ENCODE results near the gene TP53TG3D. TPM values are rescaled to one million over a fixed set of nuclear protein-coding genes. Genes with fewer than 3 reads are reported as not detected.
"Not testable (repeated sequence)": the region's sequence is repeated elsewhere in the genome, so short reads cannot be mapped to it uniquely, and the experiment has no call there.

Gene TP53TG3D
- total RNA-seq, result 1 to 10 TPM in 1 of 4 donors, under 1 TPM in 1, not detected in 2; 0.91 to 3.8 TPM

- H3K36me3 ChIP-seq; intact Hi-C loops (cut with DNase I; ENCODE audit: low total_unique reads); H3K9me3 ChIP-seq; H3K4me1 ChIP-seq; H3K27me3 ChIP-seq; DNase-seq; H3K27ac ChIP-seq; H3K4me3 ChIP-seq: not testable (repeated sequence)
Observed at GRCh38 chr16:32252986-32253385, at the start of gene TP53TG3D. TP53TG3D (plus strand) TSS chr16:32253286; CDS start chr16:32253354, 68 bp downstream.

GRCh38 chr16:32253507-32253906 is 421 bp downstream of the TP53TG3D start:
- DNase-seq; H3K4me1 ChIP-seq; H3K36me3 ChIP-seq; H3K27me3 ChIP-seq; intact Hi-C loops (cut with DNase I; ENCODE audit: low total_unique reads); H3K4me3 ChIP-seq; H3K9me3 ChIP-seq; H3K27ac ChIP-seq: not testable (repeated sequence)

DNA sequence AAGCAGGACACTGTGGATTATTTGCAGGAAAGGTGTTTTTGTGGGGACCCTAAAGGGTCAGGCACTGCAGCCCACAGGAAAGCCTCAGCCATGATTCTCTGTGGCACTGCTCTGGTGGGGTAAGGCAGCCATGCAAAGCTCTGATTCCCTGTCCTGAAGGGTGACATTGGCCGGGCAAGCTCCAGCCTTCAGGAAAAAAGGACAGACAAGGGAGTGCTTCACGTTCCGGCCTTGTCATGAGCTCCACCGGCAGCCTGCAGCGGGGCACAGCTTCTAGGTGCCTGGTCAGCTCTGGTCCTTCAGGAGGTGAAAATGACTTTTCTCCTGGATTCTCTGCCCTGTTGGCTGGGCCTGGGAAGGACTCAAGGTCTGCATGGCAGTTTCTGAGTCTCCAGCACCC is 8.4 kb downstream of the TP53TG3D start:
- intact Hi-C loops (cut with DNase I; ENCODE audit: low total_unique reads); H3K36me3 ChIP-seq; H3K27me3 ChIP-seq; H3K27ac ChIP-seq; H3K4me3 ChIP-seq; DNase-seq; H3K9me3 ChIP-seq; H3K4me1 ChIP-seq: not testable (repeated sequence)

DNA sequence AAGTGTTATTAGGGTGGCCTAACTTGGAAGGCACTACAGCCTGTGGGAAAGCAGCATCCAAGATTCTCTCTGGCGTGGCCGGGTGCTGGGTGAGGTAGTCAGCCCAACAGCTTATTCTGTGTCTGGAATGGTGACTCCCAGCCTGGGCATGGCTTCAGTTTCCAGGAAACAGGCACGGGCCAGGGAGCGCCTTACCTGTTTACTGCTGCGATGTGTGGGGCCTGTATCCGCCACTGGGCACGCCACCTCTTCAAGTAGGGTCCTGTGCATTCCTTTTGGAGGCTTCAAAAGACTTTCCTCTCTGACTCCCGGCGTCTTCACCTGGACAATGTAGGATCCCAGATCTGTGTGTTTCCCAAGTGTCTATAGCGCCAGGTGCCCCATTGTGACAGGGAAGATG is 10.5 kb downstream of the TP53TG3D start:
- H3K27ac ChIP-seq; DNase-seq; H3K27me3 ChIP-seq; H3K4me3 ChIP-seq; H3K4me1 ChIP-seq; intact Hi-C loops (cut with DNase I; ENCODE audit: low total_unique reads); H3K36me3 ChIP-seq; H3K9me3 ChIP-seq: not testable (repeated sequence)

GRCh38 chr16:32281910-32282309 is 28.8 kb downstream of the TP53TG3D start:
- H3K4me3 ChIP-seq; DNase-seq; H3K27ac ChIP-seq; intact Hi-C loops (cut with DNase I; ENCODE audit: low total_unique reads); H3K36me3 ChIP-seq; H3K4me1 ChIP-seq; H3K9me3 ChIP-seq; H3K27me3 ChIP-seq: not testable (repeated sequence)

DNA sequence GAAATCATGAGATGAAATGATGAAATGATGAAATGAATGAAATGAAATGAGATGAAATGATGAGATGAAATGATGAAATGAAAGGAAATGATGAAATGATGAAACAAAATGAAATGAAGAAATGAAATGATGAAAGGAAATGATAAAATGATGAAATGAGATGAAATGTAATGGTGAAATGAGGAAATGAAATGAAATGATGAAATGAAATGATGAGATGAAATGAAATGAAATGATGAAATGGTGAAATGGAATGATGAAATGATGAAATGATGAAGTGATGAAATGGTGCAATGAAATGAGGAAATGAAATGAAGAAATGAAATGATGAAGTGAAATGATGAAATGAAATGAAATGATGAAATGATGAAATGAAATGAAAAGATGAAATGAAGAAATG is 29.9 kb downstream of the TP53TG3D start:
- H3K36me3 ChIP-seq; H3K27me3 ChIP-seq; H3K27ac ChIP-seq; H3K4me1 ChIP-seq; H3K9me3 ChIP-seq; H3K4me3 ChIP-seq; intact Hi-C loops (cut with DNase I; ENCODE audit: low total_unique reads); DNase-seq: not testable (repeated sequence)

DNA sequence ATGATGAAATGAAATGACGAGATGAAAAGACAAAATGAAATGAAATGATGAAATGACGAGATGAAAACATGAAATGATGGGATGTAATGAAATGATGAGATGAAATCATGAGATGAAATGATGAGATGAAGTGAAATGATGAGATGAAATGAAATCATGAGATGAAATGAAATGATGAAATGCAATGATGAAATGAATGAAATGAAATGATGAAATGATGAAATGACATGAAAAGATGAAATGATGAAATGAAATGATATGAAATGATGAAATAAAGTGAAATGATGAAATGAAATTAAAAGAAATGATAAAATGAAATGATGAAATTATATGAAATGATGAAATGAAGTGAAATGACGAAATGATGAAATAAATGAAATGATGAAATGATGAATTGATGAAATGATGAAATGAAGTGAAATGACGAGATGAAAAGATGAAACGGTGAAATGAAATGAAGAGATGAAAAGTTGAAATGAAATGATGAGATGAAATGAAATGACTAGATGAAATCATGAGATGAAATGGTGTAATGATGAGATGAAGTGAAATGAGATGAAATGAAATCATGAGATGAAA is 30.9 kb downstream of the TP53TG3D start:
- H3K27me3 ChIP-seq; intact Hi-C loops (cut with DNase I; ENCODE audit: low total_unique reads): not testable (repeated sequence)

GRCh38 chr16:32284800-32285796 is 32.0 kb downstream of the TP53TG3D start:
- intact Hi-C loops (cut with DNase I; ENCODE audit: low total_unique reads); H3K27ac ChIP-seq; H3K4me1 ChIP-seq; H3K36me3 ChIP-seq; H3K4me3 ChIP-seq; H3K9me3 ChIP-seq; DNase-seq; H3K27me3 ChIP-seq: not testable (repeated sequence)

More for the DNA sequence above, 30.9 kb downstream of the TP53TG3D start:
- H3K36me3 ChIP-seq, DNase-seq, H3K27ac ChIP-seq, H3K4me1 ChIP-seq, H3K9me3 ChIP-seq, H3K4me3 ChIP-seq: not testable (repeated sequence)

DNA sequence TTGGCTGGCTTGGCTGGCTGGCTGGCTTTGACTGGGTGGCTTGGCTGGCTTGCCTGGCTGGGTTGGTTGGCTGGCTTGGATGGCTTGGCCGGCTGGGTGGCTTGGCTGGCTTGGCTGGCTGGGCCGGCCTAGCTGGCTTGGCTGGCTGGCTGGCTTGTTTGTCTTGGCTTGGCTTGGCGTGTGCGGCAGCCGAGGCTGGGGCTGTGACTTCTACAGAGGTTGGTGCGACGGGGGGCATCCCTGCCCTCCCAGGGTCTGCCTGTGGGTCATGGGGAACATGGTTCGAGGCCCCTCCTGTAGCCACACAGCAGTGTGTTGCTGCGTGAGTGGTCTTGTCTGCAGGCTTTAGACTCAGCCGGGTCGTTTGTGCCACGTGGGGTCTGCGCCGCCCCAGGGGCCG is 33.1 kb downstream of the TP53TG3D start:
- intact Hi-C loops (cut with DNase I; ENCODE audit: low total_unique reads); H3K36me3 ChIP-seq; H3K27me3 ChIP-seq; H3K4me1 ChIP-seq; H3K4me3 ChIP-seq; H3K27ac ChIP-seq; H3K9me3 ChIP-seq; DNase-seq: not testable (repeated sequence)

DNA sequence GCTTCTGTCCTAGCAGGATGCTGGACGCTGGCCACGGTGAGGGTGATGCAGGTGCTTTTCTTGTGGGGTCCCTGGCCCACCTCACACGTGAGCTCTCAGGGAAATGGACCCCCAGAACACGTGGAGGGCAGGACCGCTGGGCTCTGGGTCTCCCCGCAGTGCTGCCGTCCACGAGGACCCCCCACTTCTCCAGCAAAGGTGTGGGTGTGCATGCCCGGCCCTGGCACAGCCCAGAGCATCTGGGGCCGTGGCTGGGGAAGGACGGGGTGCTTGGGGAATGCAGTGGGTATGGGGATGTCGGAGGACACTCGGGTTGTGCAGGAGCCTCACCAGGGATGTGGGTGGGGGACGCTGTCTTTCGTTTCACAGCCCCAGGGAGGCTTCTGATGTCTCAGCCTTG is 34.7 kb downstream of the TP53TG3D start:
- DNase-seq; H3K4me1 ChIP-seq; intact Hi-C loops (cut with DNase I; ENCODE audit: low total_unique reads): not testable (repeated sequence)

DNA sequence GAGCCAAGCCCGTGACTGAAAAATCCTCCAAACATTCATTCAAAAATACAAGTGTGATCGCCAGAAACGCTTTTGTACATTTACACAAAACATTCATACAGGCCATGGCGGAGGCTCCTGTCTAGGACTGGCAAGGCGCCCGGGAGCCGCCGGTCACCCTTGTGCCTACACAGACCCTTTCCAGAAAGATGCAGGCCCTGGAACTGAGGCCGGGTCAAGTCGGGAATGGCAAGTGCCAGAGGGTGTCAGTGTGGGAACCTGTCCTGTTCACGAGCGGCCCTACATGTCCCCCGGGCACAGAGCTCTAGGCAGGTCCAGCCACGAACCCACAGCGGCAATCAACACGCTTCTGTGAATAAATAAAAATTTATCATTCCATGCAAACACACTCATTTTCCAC is 36.1 kb downstream of the TP53TG3D start:
- H3K27me3 ChIP-seq; intact Hi-C loops (cut with DNase I; ENCODE audit: low total_unique reads); H3K4me3 ChIP-seq; H3K4me1 ChIP-seq; DNase-seq; H3K36me3 ChIP-seq; H3K27ac ChIP-seq; H3K9me3 ChIP-seq: not testable (repeated sequence)

More for the DNA sequence above, 34.7 kb downstream of the TP53TG3D start:
- not testable (repeated sequence) for H3K27me3 ChIP-seq, H3K9me3 ChIP-seq, H3K36me3 ChIP-seq, H3K27ac ChIP-seq, H3K4me3 ChIP-seq

GRCh38 chr16:32302776-32303175 is 49.7 kb downstream of the TP53TG3D start:
- H3K4me3 ChIP-seq; intact Hi-C loops (cut with DNase I; ENCODE audit: low total_unique reads); H3K27me3 ChIP-seq; H3K4me1 ChIP-seq; H3K9me3 ChIP-seq; H3K27ac ChIP-seq; DNase-seq; H3K36me3 ChIP-seq: not testable (repeated sequence)

All from uterus (tissue), 4 donors.